Large intestine (tissue), 3 donors: Measurements from ENCODE around the gene TOP3A. TPM values are rescaled to one million over a fixed set of nuclear protein-coding genes. Genes with fewer than 3 reads are reported as not detected.
A peak's percentile ranks its signal among the peaks of the same experiment; 100 is the strongest.
"Not testable (repeated sequence)": the region's sequence is repeated elsewhere in the genome, so short reads cannot be mapped to it uniquely, and the experiment has no call there.

Source experiments
- DNase-seq, 2 donors: peaks; one replicate each; pipeline versions ENCODE4 v3.0.0 to v3.0.0-alpha.2; 2013
- H3K27ac ChIP-seq: one replicate; pipeline ENCODE4 v1.5.1; 2013; ENCODE audit warnings: low read length
- H3K27me3 ChIP-seq: 2 replicates; pipeline ENCODE4 v1.6.1; 2013; ENCODE audit warnings: low read length; ENCODE audit not compliant: control insufficient read depth, insufficient read depth
- H3K36me3 ChIP-seq: 2 replicates; pipeline ENCODE4 v1.6.1; 2013; ENCODE audit warnings: low read length; ENCODE audit not compliant: control insufficient read depth, insufficient read depth
- H3K4me1 ChIP-seq: one replicate; pipeline ENCODE4 v1.6.1; 2013; ENCODE audit warnings: low read length; ENCODE audit not compliant: control insufficient read depth, insufficient read depth
- H3K4me3 ChIP-seq: one replicate; pipeline ENCODE4 v1.5.1; 2013; ENCODE audit warnings: low read length
- H3K9me3 ChIP-seq: one replicate; pipeline ENCODE4 v1.6.1; 2013; ENCODE audit warnings: mild to moderate bottlenecking, low read depth, low read length, moderate library complexity; ENCODE audit not compliant: control insufficient read depth
- WGBS: methylation state at CpG from one replicate; pipeline ENCODE4 v1.1.5; 2013; ENCODE audit warnings: low lambda C conversion rate; ENCODE audit not compliant: insufficient coverage; 5-methylcytosine and 5-hydroxymethylcytosine counted together
- polyA plus RNA-seq: library from polyadenylated mRNA; unstranded; fragments of 120-200 nt; gene quantifications from one replicate; pipeline ENCODE4 v1.2.1, GENCODE V29; 2013

TOP3A gene
- polyA plus RNA-seq, 1 donor: 26.4 TPM

GRCh38 chr17:18314059-18314730 is 599 bp downstream of the TOP3A start:
- peak overlapping the region; percentile 88 for H3K27ac ChIP-seq
- no CpG with 5 or more reads among the region's 39 CpGs for WGBS
- H3K9me3 ChIP-seq: peaks cover 27% of the 10 kb centered on the region
- H3K36me3 ChIP-seq: peaks cover 33% of the 10 kb centered on the region
- H3K27me3 ChIP-seq: no peaks in the 10 kb centered on the region
- H3K4me1 ChIP-seq: peaks cover 30% of the 10 kb centered on the region
- H3K4me3 ChIP-seq: peak overlapping the region; percentile 87
- no peak for DNase-seq

GRCh38 chr17:18309202-18309601 is 5.6 kb downstream of the TOP3A start:
- H3K9me3 ChIP-seq: no peaks in the 10 kb centered on the region
- DNase-seq: no peak
- H3K36me3 ChIP-seq: peaks cover 40% of the 10 kb centered on the region
- no peak overlapping the region for H3K4me3 ChIP-seq
- peaks cover 9% of the 10 kb centered on the region for H3K4me1 ChIP-seq
- no peaks in the 10 kb centered on the region for H3K27me3 ChIP-seq
- no CpG with 5 or more reads among the region's 4 CpGs for whole genome bisulfite sequencing
- H3K27ac ChIP-seq: no peak overlapping the region

- peaks cover 74% of the 10 kb centered on the region for H3K36me3 ChIP-seq
- not testable (repeated sequence) for H3K9me3 ChIP-seq, H3K4me3 ChIP-seq, H3K27ac ChIP-seq, H3K27me3 ChIP-seq, H3K4me1 ChIP-seq, DNase-seq
- 60% methylated on average over 1 of the region's 13 CpGs for WGBS
Observed at GRCh38 chr17:18303206-18303605, 11.6 kb downstream of the TOP3A start.

DNA sequence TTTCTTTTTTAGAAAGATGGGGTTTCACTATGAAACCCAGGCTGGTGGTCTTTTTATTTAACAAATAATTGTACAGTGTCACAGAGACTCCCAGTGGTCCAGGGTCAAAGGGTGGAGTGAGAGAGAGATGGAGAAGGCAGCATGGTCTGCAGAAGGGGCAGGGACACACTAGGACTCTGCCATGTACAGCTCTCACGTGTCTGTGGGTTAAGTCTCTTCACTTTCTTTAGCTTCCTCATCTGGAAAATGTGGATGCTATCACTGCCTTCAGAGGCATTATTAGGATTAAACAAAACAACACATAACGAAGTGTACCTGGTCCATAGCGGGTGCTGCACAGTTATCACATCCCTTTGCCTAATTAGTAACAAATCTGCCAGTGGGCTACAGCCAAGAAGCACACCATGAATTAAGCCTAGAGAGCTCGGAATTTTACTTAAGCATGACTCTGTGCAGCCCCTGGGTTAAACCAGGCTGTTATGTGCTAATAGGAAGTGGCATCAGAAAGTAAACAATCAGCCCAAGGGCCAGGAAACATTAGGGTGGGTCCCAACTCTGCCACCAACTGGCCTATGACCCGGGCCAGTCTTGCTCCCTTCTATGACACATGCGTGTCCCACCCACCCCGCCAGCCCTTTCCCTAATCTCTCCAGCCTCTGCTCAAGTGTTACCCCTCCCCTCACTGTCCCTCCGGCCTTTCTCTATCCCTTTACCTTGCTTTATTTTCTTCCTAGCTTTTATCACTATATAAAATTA is 13.9 kb downstream of the TOP3A start:
- Histone ChIP-seq H3K27ac (no peak overlapping the region), H3K4me1 (no peaks in the 10 kb centered on the region), H3K4me3 (no peak overlapping the region), H3K9me3 (no peaks in the 10 kb centered on the region), H3K27me3 (no peaks in the 10 kb centered on the region), H3K36me3 (peaks cover 61% of the 10 kb centered on the region)
- 85% methylated on average over 3 of the region's 8 CpGs for WGBS
- no peak for DNase-seq

- H3K9me3 ChIP-seq: not testable (repeated sequence)
Observed at GRCh38 chr17:18298061-18298460, 16.7 kb downstream of the TOP3A start.

GRCh38 chr17:18291718-18292540 is 22.9 kb downstream of the TOP3A start:
- Histone ChIP-seq H3K27me3 (no peaks in the 10 kb centered on the region), H3K4me1 (no peaks in the 10 kb centered on the region), H3K36me3 (peaks cover 65% of the 10 kb centered on the region), H3K9me3 (no peaks in the 10 kb centered on the region), H3K27ac (no peak overlapping the region), H3K4me3 (no peak overlapping the region)
- no peak for DNase-seq
- 57% methylated on average over 1 of the region's 15 CpGs for WGBS

More at GRCh38 chr17:18298061-18298460, 16.7 kb downstream of the TOP3A start:
- H3K36me3 ChIP-seq: peaks cover 56% of the 10 kb centered on the region
- WGBS: no CpG with 5 or more reads among the region's 30 CpGs
- not testable (repeated sequence) for H3K4me1 ChIP-seq, DNase-seq, H3K4me3 ChIP-seq, H3K27me3 ChIP-seq, H3K27ac ChIP-seq

GRCh38 chr17:18285296-18285695 is 29.5 kb downstream of the TOP3A start:
- H3K4me1 ChIP-seq: no peaks in the 10 kb centered on the region
- WGBS: no CpG with 5 or more reads among the region's 11 CpGs
- DNase-seq: no peak
- no peaks in the 10 kb centered on the region for H3K9me3 ChIP-seq
- peaks cover 79% of the 10 kb centered on the region for H3K36me3 ChIP-seq
- no peak overlapping the region for H3K27ac ChIP-seq
- H3K4me3 ChIP-seq: no peak overlapping the region
- no peaks in the 10 kb centered on the region for H3K27me3 ChIP-seq

DNA sequence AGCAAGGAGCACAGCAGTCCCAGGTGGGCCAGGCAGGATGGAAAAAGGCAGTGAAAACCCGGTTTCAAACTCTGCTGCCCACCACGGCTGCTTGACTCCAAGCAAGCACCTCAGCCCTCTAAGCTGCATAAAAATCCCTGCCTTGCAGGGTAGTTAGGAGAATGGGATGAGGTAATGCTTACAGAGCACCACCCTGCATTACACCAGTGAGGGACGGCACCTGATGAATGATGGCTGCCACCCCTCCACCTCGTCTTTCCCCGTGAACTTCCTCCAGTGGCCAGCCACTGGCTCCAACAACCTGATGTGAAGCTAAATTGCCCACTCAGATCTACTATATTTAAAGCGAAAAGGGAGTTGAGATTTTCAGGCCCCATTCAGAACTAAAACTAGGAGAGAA is 33.0 kb downstream of the TOP3A start:
- DNase-seq: no peak
- H3K36me3 ChIP-seq: peaks cover 79% of the 10 kb centered on the region
- H3K9me3 ChIP-seq: no peaks in the 10 kb centered on the region
- H3K4me3 ChIP-seq: no peak overlapping the region
- no peaks in the 10 kb centered on the region for H3K27me3 ChIP-seq
- no peaks in the 10 kb centered on the region for H3K4me1 ChIP-seq
- no CpG with 5 or more reads among the region's 6 CpGs for WGBS
- no peak overlapping the region for H3K27ac ChIP-seq

DNA sequence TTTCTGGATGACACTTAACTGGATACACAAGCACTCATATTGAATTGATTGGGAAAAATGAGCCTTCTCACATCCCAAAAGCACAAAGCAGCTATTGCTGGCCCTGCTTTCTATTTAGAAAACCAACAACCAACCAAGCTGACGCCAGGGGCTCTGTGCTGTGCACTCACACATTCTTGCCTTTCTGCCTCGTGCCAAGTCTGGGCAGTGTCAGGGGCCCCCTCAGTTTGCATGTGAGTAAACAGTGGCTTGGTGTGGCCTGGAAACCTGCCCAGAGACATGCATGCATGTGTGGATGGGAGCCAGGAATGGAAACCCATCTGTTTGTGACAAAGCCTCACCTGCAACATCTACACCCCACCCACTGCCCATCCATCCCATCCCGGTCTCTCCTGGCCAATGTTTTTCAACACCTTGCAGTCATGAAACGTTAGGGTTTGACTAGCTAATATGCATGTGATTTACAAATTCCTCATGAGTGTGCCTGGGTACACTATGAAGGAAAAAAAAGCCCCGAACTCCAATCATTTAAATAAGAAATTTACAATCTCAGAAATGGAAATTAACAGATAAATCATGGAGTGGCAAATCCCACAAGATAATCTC is 33.9 kb downstream of the TOP3A start:
- H3K36me3 ChIP-seq: peaks cover 82% of the 10 kb centered on the region
- DNase-seq: no peak

GRCh38 chr17:18280249-18280648 is 34.5 kb downstream of the TOP3A start:
- Histone ChIP-seq H3K4me1 (no peaks in the 10 kb centered on the region), H3K36me3 (peaks cover 78% of the 10 kb centered on the region), H3K27me3 (no peaks in the 10 kb centered on the region), H3K27ac (no peak overlapping the region), H3K9me3 (no peaks in the 10 kb centered on the region), H3K4me3 (no peak overlapping the region)
- no CpG with 5 or more reads among the region's 4 CpGs for WGBS
- no peak for DNase-seq

More for the DNA sequence above, 33.9 kb downstream of the TOP3A start:
- no peak overlapping the region for H3K27ac ChIP-seq
- no CpG with 5 or more reads among the region's 5 CpGs for WGBS
- H3K9me3 ChIP-seq: no peaks in the 10 kb centered on the region
- no peak overlapping the region for H3K4me3 ChIP-seq
- H3K4me1 ChIP-seq: no peaks in the 10 kb centered on the region
- no peaks in the 10 kb centered on the region for H3K27me3 ChIP-seq
